GM21526 (cell line): ENCODE results near the gene SERINC5.

ENCODE experiments used
- ATAC-seq: cut with Tn5 transposase; IDR thresholded peaks from one replicate; pipeline ENCODE4 v1.9.1; 2021; ENCODE audit warnings: moderate library complexity; ENCODE audit not compliant: unreplicated experiment, low FRiP score

SERINC5 gene

GRCh38 chr5:80072103-80073073, 183.5 kb downstream of the SERINC5 start:
- ATAC-seq, result no peak

- ATAC-seq, result no peak
Measured at GRCh38 chr5:80071510-80072021, 184.3 kb downstream of the SERINC5 start.

GRCh38 chr5:80070338-80071056, 185.4 kb downstream of the SERINC5 start:
- ATAC-seq, result no peak

- no peak for ATAC-seq
Measured at GRCh38 chr5:80069918-80070318, 185.9 kb downstream of the SERINC5 start.

GRCh38 chr5:80069251-80069800, 186.5 kb downstream of the SERINC5 start:
- no peak for ATAC-seq

GRCh38 chr5:80068775-80069174, 187.1 kb downstream of the SERINC5 start:
- ATAC-seq, result no peak

- no peak for ATAC-seq
Measured at GRCh38 chr5:80068246-80068636, 187.6 kb downstream of the SERINC5 start.

- no peak for ATAC-seq
Measured at GRCh38 chr5:80067531-80068245, 188.2 kb downstream of the SERINC5 start.

- ATAC-seq, result no peak
Measured at GRCh38 chr5:80067016-80067415, 188.8 kb downstream of the SERINC5 start.

GRCh38 chr5:80064124-80064523, 191.7 kb downstream of the SERINC5 start:
- no peak for ATAC-seq
